OCI-LY1 (cell line): ENCODE results near the gene EEPD1.
"Not testable (repeated sequence)": the region's sequence is repeated elsewhere in the genome, so short reads cannot be mapped to it uniquely, and the experiment has no call there.

Source experiments
- H2AFZ ChIP-seq: fragments of 200-600 bp; sonication (generic), shearing (Covaris generic); 2 replicates; pipeline ENCODE4 v1.6.0; 2014; ENCODE audit warnings: antibody characterized with exemption, mild to moderate bottlenecking, low read length
- H3F3A ChIP-seq: fragments of 200-600 bp; sonication (generic), shearing (Covaris generic); 2 replicates; pipeline ENCODE4 v1.6.0; 2014; ENCODE audit warnings: mild to moderate bottlenecking, antibody characterized with exemption, low read length, moderate library complexity; ENCODE audit not compliant: insufficient read depth
- H3K27ac ChIP-seq: fragments of 200-600 bp; sonication (generic); 2 replicates; pipeline ENCODE4 v1.5.1; 2014; ENCODE audit warnings: low read length, mixed run types, mild to moderate bottlenecking, low read depth; ENCODE audit not compliant: poor library complexity, severe bottlenecking
- H3K27me3 ChIP-seq: fragments of 200-600 bp; sonication (generic); 2 replicates; pipeline ENCODE4 v1.6.0; 2014; ENCODE audit warnings: antibody characterized with exemption, mild to moderate bottlenecking, low read length, moderate library complexity; ENCODE audit not compliant: insufficient read depth
- H3K36me3 ChIP-seq: fragments of 200-600 bp; sonication (generic); 2 replicates; pipeline ENCODE4 v1.6.1; 2014; ENCODE audit warnings: mild to moderate bottlenecking, antibody characterized with exemption, low read length, moderate library complexity, mixed read lengths; ENCODE audit not compliant: insufficient read depth
- H3K4me1 ChIP-seq: fragments of 200-600 bp; sonication (generic); 2 replicates; pipeline ENCODE4 v1.5.1; 2014; ENCODE audit warnings: mild to moderate bottlenecking, low read length, moderate library complexity; ENCODE audit not compliant: insufficient read depth, severe bottlenecking
- H3K4me2 ChIP-seq: fragments of 200-600 bp; sonication (generic), shearing (Covaris generic); 2 replicates; pipeline ENCODE4 v1.6.1; 2014; ENCODE audit warnings: low read length
- H3K4me3 ChIP-seq: fragments of 200-600 bp; sonication (generic); 2 replicates; pipeline ENCODE4 v1.5.1; 2014; ENCODE audit warnings: low read length, low read depth, mild to moderate bottlenecking, mixed read lengths; ENCODE audit not compliant: poor library complexity, severe bottlenecking
- H3K79me2 ChIP-seq: fragments of 200-600 bp; shearing (Covaris generic); 2 replicates; pipeline ENCODE4 v1.6.1; 2016; ENCODE audit warnings: mixed run types, low read length, mixed read lengths; ENCODE audit not compliant: insufficient read depth
- H3K9ac ChIP-seq: fragments of 200-600 bp; sonication (generic), shearing (Covaris generic); 2 replicates; pipeline ENCODE4 v1.6.1; 2014; ENCODE audit warnings: mild to moderate bottlenecking, low read length, mixed read lengths
- H3K9me2 ChIP-seq: fragments of 200-600 bp; sonication (generic), shearing (Covaris generic); 2 replicates; pipeline ENCODE4 v1.6.1; 2014; ENCODE audit warnings: low read depth, mild to moderate bottlenecking, low read length, mixed read lengths
- H3K9me3 ChIP-seq: fragments of 200-600 bp; shearing (Covaris generic); 2 replicates; pipeline ENCODE4 v1.6.1; 2014; ENCODE audit warnings: low read length, mixed read lengths
- H4K20me1 ChIP-seq: fragments of 200-600 bp; sonication (generic), shearing (Covaris generic); 2 replicates; pipeline ENCODE4 v1.6.0; 2016; ENCODE audit warnings: mild to moderate bottlenecking, low read length; ENCODE audit not compliant: insufficient read depth
- EZH2 ChIP-seq: fragments of 200-600 bp; sonication (generic), shearing (Covaris generic); IDR thresholded peaks from 2 replicates; pipeline ENCODE4 v1.8.0; 2017; ENCODE audit warnings: borderline replicate concordance, mixed run types, mild to moderate bottlenecking, antibody characterized with exemption, low read length, moderate library complexity, mixed read lengths
- TF ChIP-seq, protein P1 (sequence below): fragments of 200-600 bp; sonication (generic), shearing (Covaris generic); IDR thresholded peaks from 2 replicates; pipeline ENCODE4 v1.5.1; 2017; ENCODE audit warnings: mild to moderate bottlenecking, antibody characterized with exemption, low read length, moderate library complexity, mixed read lengths

The EEPD1 gene

GRCh38 chr7:36152756-36153570 lies at the start of gene EEPD1:
Gene EEPD1, plus strand, starts transcription at chr7:36153254. Its CDS starts 1,071 bp downstream, at chr7:36154325.
- peaks cover 20% of the 10 kb centered on the region for H3K4me1 ChIP-seq
- TF ChIP-seq, protein P1, sequence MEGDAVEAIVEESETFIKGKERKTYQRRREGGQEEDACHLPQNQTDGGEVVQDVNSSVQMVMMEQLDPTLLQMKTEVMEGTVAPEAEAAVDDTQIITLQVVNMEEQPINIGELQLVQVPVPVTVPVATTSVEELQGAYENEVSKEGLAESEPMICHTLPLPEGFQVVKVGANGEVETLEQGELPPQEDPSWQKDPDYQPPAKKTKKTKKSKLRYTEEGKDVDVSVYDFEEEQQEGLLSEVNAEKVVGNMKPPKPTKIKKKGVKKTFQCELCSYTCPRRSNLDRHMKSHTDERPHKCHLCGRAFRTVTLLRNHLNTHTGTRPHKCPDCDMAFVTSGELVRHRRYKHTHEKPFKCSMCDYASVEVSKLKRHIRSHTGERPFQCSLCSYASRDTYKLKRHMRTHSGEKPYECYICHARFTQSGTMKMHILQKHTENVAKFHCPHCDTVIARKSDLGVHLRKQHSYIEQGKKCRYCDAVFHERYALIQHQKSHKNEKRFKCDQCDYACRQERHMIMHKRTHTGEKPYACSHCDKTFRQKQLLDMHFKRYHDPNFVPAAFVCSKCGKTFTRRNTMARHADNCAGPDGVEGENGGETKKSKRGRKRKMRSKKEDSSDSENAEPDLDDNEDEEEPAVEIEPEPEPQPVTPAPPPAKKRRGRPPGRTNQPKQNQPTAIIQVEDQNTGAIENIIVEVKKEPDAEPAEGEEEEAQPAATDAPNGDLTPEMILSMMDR: no peak
- TF ChIP-seq EZH2: no peak
- H3K9me2 ChIP-seq: no peaks in the 10 kb centered on the region
- no peaks in the 10 kb centered on the region for H4K20me1 ChIP-seq
- H3K36me3 ChIP-seq: peaks cover 5% of the 10 kb centered on the region; the same call in 1 of the 2 replicates
- H3F3A ChIP-seq: no peaks in the 10 kb centered on the region
- peaks cover 14% of the 10 kb centered on the region; the same call in 1 of the 2 replicates for H3K79me2 ChIP-seq
- H3K9ac ChIP-seq: peak within 1 kb of the TSS; percentile 60
- H3K4me2 ChIP-seq: peak within 1 kb of the TSS; percentile 76
- H3K27me3 ChIP-seq: no peaks in the 10 kb centered on the region
- peak within 1 kb of the TSS; percentile 12 for H3K27ac ChIP-seq
- H3K4me3 ChIP-seq: peak within 1 kb of the TSS; percentile 67
- H2AFZ ChIP-seq: peak within 1 kb of the TSS; percentile 29; the same call in 1 of the 2 replicates
- H3K9me3 ChIP-seq: no peaks in the 10 kb centered on the region

DNA sequence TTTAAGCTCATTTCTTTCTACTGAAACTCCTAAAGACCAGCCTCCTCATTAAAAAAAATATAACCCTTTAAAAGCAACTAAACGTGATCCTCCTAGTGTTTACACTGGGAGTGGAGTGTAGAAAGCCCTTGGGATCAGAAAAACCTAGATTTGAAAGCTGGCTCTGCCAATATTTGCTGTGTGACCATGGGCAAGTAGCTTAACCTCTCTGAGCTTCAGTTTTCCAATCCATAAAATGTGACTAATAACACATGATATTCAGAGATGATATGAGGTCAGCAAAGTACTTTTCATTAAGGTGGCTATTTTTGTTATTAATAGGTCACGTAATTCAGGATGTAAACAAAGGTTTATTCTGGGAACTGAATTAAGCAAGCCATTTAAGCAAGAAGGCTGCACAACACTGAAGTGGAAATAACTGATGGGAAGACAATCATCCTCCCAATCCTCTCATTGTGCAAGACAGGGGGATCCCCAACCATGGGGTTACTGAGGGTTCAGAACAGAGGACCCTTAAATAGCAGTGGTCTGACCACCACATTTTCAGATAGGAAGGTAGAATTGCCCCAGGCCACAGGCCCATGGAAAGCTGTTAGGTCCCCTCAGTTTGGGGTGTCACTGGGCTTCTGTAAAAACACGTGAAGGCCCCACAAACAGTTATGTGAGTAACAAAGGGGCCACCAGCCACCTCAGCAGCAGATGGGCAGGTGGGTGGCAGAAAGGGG lies 49.1 kb upstream of the EEPD1 start:
- H3K4me2 ChIP-seq: no peak overlapping the region

DNA sequence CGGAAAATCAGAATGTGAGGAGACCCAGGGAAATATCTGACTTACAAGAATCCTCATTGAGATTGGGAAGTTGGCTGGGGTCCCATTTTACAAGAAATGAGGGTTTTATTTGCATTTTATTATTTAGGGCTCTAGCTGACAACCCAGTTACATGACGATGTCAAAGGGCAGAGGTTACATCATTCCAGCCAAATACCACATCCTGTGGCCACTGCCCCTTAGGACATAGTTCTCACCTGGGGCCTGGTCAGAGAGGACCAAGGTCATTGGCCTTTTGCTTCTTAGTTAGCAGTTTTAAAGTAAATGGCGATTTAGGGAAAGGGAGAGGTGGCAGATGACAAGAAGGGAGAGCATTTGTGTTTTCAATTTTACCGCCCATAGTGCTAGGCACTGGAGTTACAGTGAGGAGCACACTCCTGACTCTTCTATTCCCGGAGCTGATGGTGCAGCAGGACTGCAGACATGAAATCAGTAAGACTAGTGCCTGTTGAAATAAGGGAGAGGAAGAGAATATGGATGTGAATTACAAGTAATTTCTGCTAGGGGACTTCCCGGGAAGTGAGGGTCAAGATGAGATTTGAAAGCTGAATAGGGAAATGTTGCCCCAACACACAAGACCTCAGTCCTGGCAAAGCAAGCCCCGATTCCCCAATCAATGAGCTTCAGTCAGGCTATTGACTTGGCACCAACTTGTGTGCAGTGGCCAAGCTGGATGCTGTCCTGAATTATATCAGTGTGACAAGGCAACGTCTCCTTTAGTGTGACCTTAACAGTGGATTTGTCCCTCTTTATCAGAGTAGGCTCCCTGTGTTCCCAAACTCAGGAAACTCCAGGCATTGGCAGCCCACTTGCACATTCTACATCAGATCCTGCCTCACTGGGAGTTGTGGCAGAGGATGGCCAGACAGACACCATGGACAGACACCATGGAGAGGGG lies 45.8 kb upstream of the EEPD1 start:
- not testable (repeated sequence) for H3K4me1 ChIP-seq, H3K4me2 ChIP-seq, H3K9ac ChIP-seq, H3K36me3 ChIP-seq, H3K79me2 ChIP-seq, H3K27me3 ChIP-seq, H3K4me3 ChIP-seq, H3K9me3 ChIP-seq, H4K20me1 ChIP-seq, H3K9me2 ChIP-seq, H2AFZ ChIP-seq, H3F3A ChIP-seq, H3K27ac ChIP-seq

More for the DNA sequence above, 49.1 kb upstream of the EEPD1 start:
- H3K9me2 ChIP-seq: no peaks in the 10 kb centered on the region
- H3K4me1 ChIP-seq: no peaks in the 10 kb centered on the region
- H3K4me3 ChIP-seq: no peak overlapping the region
- no peak overlapping the region for H3K27ac ChIP-seq
- no peak overlapping the region for H3K9ac ChIP-seq
- H3K27me3 ChIP-seq: no peaks in the 10 kb centered on the region
- TF ChIP-seq, protein P1: no peak
- TF ChIP-seq EZH2: no peak
- no peaks in the 10 kb centered on the region for H3K79me2 ChIP-seq
- no peaks in the 10 kb centered on the region for H3K9me3 ChIP-seq
- no peaks in the 10 kb centered on the region for H4K20me1 ChIP-seq
- H3K36me3 ChIP-seq: no peaks in the 10 kb centered on the region
- H3F3A ChIP-seq: no peaks in the 10 kb centered on the region
- no peak overlapping the region for H2AFZ ChIP-seq
